C4-2B (cell line): ENCODE measurements around the gene C6orf118.

Experiments
- H3K27ac ChIP-seq: fragments of 450-650 bp; 2 replicates; pipeline ENCODE4 v1.5.1; 2017
- ZFX ChIP-seq: fragments of 450-650 bp; IDR thresholded peaks from 2 replicates; pipeline ENCODE4 v1.6.1; 2017
- TF ChIP-seq, protein P1 (sequence below): fragments of 450-650 bp; conservative IDR thresholded peaks from 2 replicates; pipeline ENCODE4 v1.5.1; 2017; ENCODE audit warnings: mild to moderate bottlenecking

C6orf118 gene

GRCh38 chr6:165306955-165307354, 2.5 kb downstream of the C6orf118 start:
- no peak for TF ChIP-seq ZFX
- TF ChIP-seq, protein P1, sequence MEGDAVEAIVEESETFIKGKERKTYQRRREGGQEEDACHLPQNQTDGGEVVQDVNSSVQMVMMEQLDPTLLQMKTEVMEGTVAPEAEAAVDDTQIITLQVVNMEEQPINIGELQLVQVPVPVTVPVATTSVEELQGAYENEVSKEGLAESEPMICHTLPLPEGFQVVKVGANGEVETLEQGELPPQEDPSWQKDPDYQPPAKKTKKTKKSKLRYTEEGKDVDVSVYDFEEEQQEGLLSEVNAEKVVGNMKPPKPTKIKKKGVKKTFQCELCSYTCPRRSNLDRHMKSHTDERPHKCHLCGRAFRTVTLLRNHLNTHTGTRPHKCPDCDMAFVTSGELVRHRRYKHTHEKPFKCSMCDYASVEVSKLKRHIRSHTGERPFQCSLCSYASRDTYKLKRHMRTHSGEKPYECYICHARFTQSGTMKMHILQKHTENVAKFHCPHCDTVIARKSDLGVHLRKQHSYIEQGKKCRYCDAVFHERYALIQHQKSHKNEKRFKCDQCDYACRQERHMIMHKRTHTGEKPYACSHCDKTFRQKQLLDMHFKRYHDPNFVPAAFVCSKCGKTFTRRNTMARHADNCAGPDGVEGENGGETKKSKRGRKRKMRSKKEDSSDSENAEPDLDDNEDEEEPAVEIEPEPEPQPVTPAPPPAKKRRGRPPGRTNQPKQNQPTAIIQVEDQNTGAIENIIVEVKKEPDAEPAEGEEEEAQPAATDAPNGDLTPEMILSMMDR, result no peak
- no peak overlapping the region for H3K27ac ChIP-seq

GRCh38 chr6:165301372-165302246, 7.8 kb downstream of the C6orf118 start:
- H3K27ac ChIP-seq, result no peak overlapping the region
- TF ChIP-seq, protein P1, result no peak
- no peak for TF ChIP-seq ZFX

DNA sequence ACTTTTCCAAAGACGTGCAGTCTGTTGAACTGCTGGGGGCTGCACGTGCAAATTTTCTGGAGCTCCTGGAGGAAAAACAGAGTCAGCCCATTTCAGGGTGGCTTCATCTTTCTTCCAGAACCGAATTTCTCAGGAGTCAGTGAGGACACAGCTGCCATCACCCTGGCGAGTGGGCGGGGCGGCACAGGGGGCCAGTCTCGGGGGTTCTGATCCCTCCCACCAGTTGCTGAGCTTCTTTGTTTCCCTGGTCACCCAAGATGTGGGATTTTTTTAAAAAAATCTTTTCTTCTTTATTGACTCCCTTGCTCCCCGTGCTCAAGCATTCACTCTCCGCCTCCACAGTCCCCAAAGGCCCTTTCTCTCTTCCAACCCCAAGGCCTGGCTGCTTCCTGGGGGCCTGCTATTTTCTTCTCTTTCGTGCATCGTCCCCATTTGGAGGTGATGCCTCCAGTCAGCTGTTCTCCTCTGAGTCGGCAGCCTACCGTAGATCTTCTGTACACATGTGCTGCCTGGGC, 8.9 kb downstream of the C6orf118 start:
- no peak overlapping the region for H3K27ac ChIP-seq
- TF ChIP-seq, protein P1, result no peak
- no peak for TF ChIP-seq ZFX

DNA sequence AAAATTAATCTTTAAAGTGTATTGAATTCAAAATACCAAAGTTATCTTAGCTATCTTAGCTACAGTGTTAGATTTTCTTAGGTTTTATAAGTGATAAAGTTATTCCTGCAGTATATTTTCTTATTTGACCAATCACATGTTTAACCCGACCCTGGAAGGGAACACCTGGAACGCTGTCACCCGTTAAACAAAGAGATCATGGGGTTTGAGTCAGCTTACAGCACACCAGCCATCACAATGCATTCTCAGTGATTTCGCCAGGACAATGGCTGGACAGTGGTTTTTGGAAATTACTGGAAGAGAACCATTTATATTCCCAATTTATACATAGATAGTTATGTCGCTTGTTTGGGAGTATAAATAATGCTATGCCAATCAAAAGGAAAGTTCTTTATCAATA, 10.5 kb downstream of the C6orf118 start:
- no peak overlapping the region for H3K27ac ChIP-seq
- no peak for TF ChIP-seq ZFX
- TF ChIP-seq, protein P1, result no peak

DNA sequence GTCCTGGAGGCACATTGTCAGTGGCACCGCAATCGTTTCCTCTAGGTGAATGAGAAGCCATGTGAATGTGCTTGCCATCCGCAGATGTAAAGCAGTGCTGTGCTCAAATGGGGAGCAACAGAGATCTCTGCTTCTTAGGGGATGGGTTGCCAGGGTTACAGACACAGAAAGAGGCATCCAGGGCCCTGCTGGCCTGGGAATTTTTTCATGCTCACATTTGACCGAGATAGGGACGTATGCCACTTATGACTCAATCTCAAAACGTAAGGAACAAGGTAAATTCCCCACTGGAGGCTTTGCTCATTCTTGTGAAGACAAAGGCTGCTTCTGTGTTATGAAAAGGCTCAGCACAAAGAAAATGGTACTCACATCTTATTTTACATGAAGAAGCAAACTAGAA, 11.0 kb downstream of the C6orf118 start:
- no peak overlapping the region for H3K27ac ChIP-seq
- TF ChIP-seq, protein P1, result no peak
- no peak for TF ChIP-seq ZFX

DNA sequence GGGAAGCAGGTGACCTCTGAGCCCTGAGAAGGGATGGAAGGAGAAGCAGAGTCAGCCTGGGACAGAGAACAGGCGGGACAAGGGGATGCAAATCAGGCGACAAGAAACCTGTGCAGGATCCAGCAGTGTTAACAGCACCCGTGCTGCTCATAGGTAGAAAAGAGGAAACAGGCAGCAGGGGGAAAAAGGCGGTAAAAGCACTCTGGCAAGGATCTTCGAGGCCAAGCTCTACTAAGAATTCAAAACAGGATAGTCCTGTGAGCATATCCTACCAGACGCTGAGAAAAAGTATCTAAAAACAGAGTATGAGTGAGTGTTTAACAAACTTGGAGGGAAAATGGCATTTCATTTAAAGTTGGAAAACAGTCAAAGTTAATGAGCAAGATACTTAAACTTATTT, 16.7 kb downstream of the C6orf118 start:
- H3K27ac ChIP-seq, result no peak overlapping the region
- TF ChIP-seq, protein P1, result no peak
- TF ChIP-seq ZFX, result no peak

DNA sequence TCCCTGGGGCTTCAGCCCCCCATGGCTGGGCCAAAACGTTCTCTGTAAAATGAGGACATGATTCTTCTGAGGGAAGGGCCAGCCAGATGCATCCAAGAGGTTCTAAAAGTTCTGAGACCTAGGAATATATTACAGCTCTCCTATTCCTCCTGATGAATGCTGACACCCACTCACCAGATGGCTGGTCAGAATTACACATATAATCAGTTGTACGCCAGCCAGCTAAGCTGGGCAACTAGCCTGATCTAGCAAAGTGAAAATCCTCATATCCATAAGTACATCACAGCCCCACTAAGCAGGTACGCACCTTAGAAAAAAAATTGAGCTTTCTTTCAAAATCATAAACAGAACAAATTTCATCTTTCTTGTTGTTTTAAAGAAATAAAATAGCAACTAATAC, 34.8 kb downstream of the C6orf118 start:
- TF ChIP-seq ZFX, result no peak
- TF ChIP-seq, protein P1, result no peak
- H3K27ac ChIP-seq, result no peak overlapping the region
